Stimulated activated CD4-positive, alpha-beta T cell treated with anti-CD3 and anti-CD28 coated beads, Interleukin-1b, Interleukin-23, amount 100 ng/mL, for 24 hours (primary cell): ENCODE measurements around the gene STXBP2.
A peak's percentile ranks its signal among the peaks of the same experiment; 100 is the strongest.

Experiments used
- DNase-seq, 4 experiments: peaks; one replicate each; pipeline ENCODE4 v3.0.0-alpha.2; 2020; ENCODE audit warnings: low read depth in 4 of 4, low spot score in 1 of 4

The STXBP2 gene

GRCh38 chr19:7636691-7637373 lies at the start of gene STXBP2:
TSS of gene STXBP2 (plus strand) at chr19:7637110. CDS start at chr19:7637150, 40 bp downstream.
- DNase-seq = peak; percentile 77 to 94 (median 85)

- DNase-seq = no peak
Observed at GRCh38 chr19:7589822-7590221, 47.1 kb upstream of the STXBP2 start.

- DNase-seq = no peak
Observed at GRCh38 chr19:7590256-7590655, 46.7 kb upstream of the STXBP2 start.

GRCh38 chr19:7595466-7596133 lies 41.3 kb upstream of the STXBP2 start, which contains the start of gene CAMSAP3:
TSS of gene CAMSAP3 (plus strand) at chr19:7595863. CDS start at chr19:7596003, 140 bp downstream.
- peak in 2 of 4 experiments; percentile 23 to 25 for DNase-seq

GRCh38 chr19:7596211-7596937 lies 40.5 kb upstream of the STXBP2 start:
- no peak for DNase-seq

GRCh38 chr19:7597689-7598088 lies 39.2 kb upstream of the STXBP2 start:
- no peak for DNase-seq

GRCh38 chr19:7598180-7598579 lies 38.7 kb upstream of the STXBP2 start:
- DNase-seq = no peak

- DNase-seq = no peak
Observed at GRCh38 chr19:7600721-7601120, 36.2 kb upstream of the STXBP2 start.

- no peak for DNase-seq
Observed at GRCh38 chr19:7602240-7602934, 34.5 kb upstream of the STXBP2 start.

- no peak for DNase-seq
Observed at GRCh38 chr19:7602935-7603497, 33.9 kb upstream of the STXBP2 start.

- no peak for DNase-seq
Observed at GRCh38 chr19:7603919-7604318, 33.0 kb upstream of the STXBP2 start.

- DNase-seq = peak in 1 of 4 experiments; percentile 28
Observed at GRCh38 chr19:7605490-7606222, 31.3 kb upstream of the STXBP2 start.

GRCh38 chr19:7606289-7606688 lies 30.6 kb upstream of the STXBP2 start:
- no peak for DNase-seq

GRCh38 chr19:7607212-7607873 lies 29.6 kb upstream of the STXBP2 start:
- no peak for DNase-seq

GRCh38 chr19:7607874-7608560 lies 28.9 kb upstream of the STXBP2 start:
- no peak for DNase-seq

- DNase-seq = no peak
Observed at GRCh38 chr19:7610491-7611240, 26.2 kb upstream of the STXBP2 start.

- DNase-seq = no peak
Observed at GRCh38 chr19:7611541-7612279, 25.2 kb upstream of the STXBP2 start.
